Frontal cortex (tissue), 4 donors: ENCODE data around the gene NBEA. TPM values are rescaled to one million over a fixed set of nuclear protein-coding genes. Genes with fewer than 3 reads are reported as not detected.

Experiments used
- DNase-seq, 2 donors: peaks; one replicate each; pipeline ENCODE4 v3.0.0; 2012; ENCODE audit warnings: low spot score in 2 of 2
- FAIRE-seq: peaks from 2 replicates; lab custom pipeline; 2012; peaks lifted over from hg19 to GRCh38; lab: Jason Lieb, UNC
- total RNA-seq: library from RNA; depleted of rRNA; stranded (reverse); fragments of >200 nt; gene quantifications from one replicate; pipeline ENCODE4 v1.2.3, GENCODE V29; 2014
- donor health status: control.
- donor health status: control.
- donor health status: control.

Gene NBEA
- total RNA-seq, 1 donor from 2014 or later = 209 TPM

- no peak for FAIRE-seq
- DNase-seq = no peak
Observed at GRCh38 chr13:35530147-35530546, 588.1 kb downstream of the NBEA start.

- FAIRE-seq (no peak), DNase-seq (no peak)
Observed at GRCh38 chr13:35530581-35530980, 588.5 kb downstream of the NBEA start.

GRCh38 chr13:35531526-35531925 is 589.5 kb downstream of the NBEA start:
- FAIRE-seq = no peak
- no peak for DNase-seq

- DNase-seq = no peak
- no peak for FAIRE-seq
Observed at GRCh38 chr13:35534343-35534742, 592.3 kb downstream of the NBEA start.

- no peak for FAIRE-seq
Observed at GRCh38 chr13:35548790-35549189, 606.7 kb downstream of the NBEA start.

GRCh38 chr13:35549481-35549880 is 607.4 kb downstream of the NBEA start:
- DNase-seq (no peak), FAIRE-seq (no peak)

More at GRCh38 chr13:35548790-35549189, 606.7 kb downstream of the NBEA start:
- DNase-seq = no peak

GRCh38 chr13:35552172-35552844 is 610.2 kb downstream of the NBEA start:
- no peak for DNase-seq
- no peak for FAIRE-seq

GRCh38 chr13:35554972-35555623 is 613.0 kb downstream of the NBEA start:
- FAIRE-seq (no peak), DNase-seq (no peak)

- no peak for FAIRE-seq
- no peak for DNase-seq
Observed at GRCh38 chr13:35557475-35557874, 615.4 kb downstream of the NBEA start.

- no peak for DNase-seq
- FAIRE-seq = no peak
Observed at GRCh38 chr13:35561540-35561939, 619.5 kb downstream of the NBEA start.

- peak; percentile 24 for FAIRE-seq
Observed at GRCh38 chr13:35565273-35565672, 623.2 kb downstream of the NBEA start.

GRCh38 chr13:35566340-35566739 is 624.3 kb downstream of the NBEA start:
- no peak for DNase-seq
- no peak for FAIRE-seq

More at GRCh38 chr13:35565273-35565672, 623.2 kb downstream of the NBEA start:
- DNase-seq = no peak

GRCh38 chr13:35567406-35567980 is 625.4 kb downstream of the NBEA start:
- no peak for FAIRE-seq
- DNase-seq = no peak

- no peak for DNase-seq
Observed at GRCh38 chr13:35573639-35574038, 631.6 kb downstream of the NBEA start.

GRCh38 chr13:35592457-35592856 is 650.4 kb downstream of the NBEA start:
- no peak for DNase-seq
- FAIRE-seq = no peak

More at GRCh38 chr13:35573639-35574038, 631.6 kb downstream of the NBEA start:
- no peak for FAIRE-seq

- DNase-seq (no peak), FAIRE-seq (no peak)
Observed at GRCh38 chr13:35593651-35594050, 651.6 kb downstream of the NBEA start.

GRCh38 chr13:35594096-35594495 is 652.0 kb downstream of the NBEA start:
- FAIRE-seq (no peak), DNase-seq (no peak)

GRCh38 chr13:35595181-35595580 is 653.1 kb downstream of the NBEA start:
- FAIRE-seq (no peak), DNase-seq (no peak)

- FAIRE-seq = no peak
- no peak for DNase-seq
Observed at GRCh38 chr13:35596321-35597030, 654.4 kb downstream of the NBEA start.

GRCh38 chr13:35597451-35597850 is 655.4 kb downstream of the NBEA start:
- no peak for FAIRE-seq
- no peak for DNase-seq

- no peak for FAIRE-seq
- DNase-seq = no peak
Observed at GRCh38 chr13:35598233-35598632, 656.2 kb downstream of the NBEA start.
